ENCODE data around the gene ATP11A.

DNA sequence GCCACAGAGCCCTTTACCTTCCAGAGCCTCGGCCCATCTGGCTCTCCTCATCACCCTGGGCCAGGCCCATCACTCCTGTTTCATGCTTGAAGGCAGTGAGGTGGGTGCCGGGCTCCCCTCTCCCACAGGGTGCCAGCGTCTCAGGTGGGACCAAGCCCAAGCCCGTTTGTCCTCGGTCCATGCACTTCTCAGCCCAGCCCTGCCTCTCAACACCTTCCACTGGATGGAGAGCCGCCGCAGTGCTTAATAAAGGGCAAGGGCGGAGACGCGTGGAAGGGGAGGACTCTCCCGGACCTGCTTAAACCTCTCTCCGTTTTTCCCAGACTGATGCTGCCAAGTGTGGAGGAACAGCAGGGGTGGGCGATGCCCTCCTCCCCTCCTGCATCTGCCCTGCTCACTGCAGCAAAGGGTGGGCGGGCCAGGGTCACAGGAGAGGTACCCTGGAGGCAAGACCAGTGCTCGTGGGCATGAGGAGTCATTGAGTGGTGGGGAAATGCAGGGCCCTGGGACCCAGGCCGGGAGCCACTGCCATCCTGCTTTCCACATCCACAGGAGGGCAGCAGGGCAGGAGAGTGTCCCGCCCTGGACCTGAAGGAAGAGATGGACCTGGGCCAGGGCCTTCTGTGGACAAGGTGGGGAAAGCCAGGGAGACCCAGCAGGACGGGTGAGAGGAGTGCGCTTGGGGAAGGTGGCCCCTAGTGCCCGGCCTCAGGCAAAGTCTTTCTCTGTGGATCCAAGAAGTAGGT lies 9.7 kb upstream of the ATP11A start:
- TF ChIP-seq, protein P1, sequence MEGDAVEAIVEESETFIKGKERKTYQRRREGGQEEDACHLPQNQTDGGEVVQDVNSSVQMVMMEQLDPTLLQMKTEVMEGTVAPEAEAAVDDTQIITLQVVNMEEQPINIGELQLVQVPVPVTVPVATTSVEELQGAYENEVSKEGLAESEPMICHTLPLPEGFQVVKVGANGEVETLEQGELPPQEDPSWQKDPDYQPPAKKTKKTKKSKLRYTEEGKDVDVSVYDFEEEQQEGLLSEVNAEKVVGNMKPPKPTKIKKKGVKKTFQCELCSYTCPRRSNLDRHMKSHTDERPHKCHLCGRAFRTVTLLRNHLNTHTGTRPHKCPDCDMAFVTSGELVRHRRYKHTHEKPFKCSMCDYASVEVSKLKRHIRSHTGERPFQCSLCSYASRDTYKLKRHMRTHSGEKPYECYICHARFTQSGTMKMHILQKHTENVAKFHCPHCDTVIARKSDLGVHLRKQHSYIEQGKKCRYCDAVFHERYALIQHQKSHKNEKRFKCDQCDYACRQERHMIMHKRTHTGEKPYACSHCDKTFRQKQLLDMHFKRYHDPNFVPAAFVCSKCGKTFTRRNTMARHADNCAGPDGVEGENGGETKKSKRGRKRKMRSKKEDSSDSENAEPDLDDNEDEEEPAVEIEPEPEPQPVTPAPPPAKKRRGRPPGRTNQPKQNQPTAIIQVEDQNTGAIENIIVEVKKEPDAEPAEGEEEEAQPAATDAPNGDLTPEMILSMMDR (IDR thresholded peaks at IDR 0.05) = no peak
- TF ChIP-seq EP300 (IDR thresholded peaks at IDR 0.05) = no peak
- no peak for TF ChIP-seq POLR2A (IDR thresholded peaks at IDR 0.05)

Measured in sigmoid colon (tissue), 4 donors.